Measurements from ENCODE around the gene RBCK1.

DNA sequence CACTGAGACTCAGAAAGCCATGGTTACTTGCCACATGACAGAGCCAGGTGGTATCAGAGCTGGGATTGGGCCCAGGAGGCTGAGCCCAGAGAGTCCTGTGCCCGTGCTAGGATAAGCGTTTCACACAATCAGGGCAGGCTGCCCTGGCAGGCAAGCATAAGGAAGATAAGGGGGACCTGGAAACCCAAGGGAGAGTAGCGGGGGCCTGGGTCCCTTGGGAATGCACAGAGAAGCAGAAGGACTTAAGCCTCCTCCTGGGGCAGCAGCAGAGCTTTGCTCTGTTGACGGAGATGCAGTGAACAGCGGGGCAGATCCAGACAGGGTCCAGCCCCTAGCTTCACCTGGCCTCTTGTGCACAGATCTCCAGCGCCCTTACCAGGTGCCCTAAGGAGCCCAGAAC is 18.9 kb upstream of the RBCK1 start:
- TF ChIP-seq, protein P1, sequence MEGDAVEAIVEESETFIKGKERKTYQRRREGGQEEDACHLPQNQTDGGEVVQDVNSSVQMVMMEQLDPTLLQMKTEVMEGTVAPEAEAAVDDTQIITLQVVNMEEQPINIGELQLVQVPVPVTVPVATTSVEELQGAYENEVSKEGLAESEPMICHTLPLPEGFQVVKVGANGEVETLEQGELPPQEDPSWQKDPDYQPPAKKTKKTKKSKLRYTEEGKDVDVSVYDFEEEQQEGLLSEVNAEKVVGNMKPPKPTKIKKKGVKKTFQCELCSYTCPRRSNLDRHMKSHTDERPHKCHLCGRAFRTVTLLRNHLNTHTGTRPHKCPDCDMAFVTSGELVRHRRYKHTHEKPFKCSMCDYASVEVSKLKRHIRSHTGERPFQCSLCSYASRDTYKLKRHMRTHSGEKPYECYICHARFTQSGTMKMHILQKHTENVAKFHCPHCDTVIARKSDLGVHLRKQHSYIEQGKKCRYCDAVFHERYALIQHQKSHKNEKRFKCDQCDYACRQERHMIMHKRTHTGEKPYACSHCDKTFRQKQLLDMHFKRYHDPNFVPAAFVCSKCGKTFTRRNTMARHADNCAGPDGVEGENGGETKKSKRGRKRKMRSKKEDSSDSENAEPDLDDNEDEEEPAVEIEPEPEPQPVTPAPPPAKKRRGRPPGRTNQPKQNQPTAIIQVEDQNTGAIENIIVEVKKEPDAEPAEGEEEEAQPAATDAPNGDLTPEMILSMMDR (IDR thresholded peaks at IDR 0.05; ENCODE audit: borderline replicate concordance, extremely low read depth, low read length, poor library complexity, severe bottlenecking), result no peak
- no peak for TF ChIP-seq EZH2 (IDR thresholded peaks at IDR 0.05; ENCODE audit: borderline replicate concordance, low read depth, low read length, severe bottlenecking)

All from DND-41 (cell line).